Activated CD4-positive, alpha-beta T cell treated with anti-CD3 and anti-CD28 coated beads, Interleukin-2, amount 10 ng/mL, durations not matched to agents 24 days and 14 days (primary cell): ENCODE data around the gene HSD17B1. TPM values are rescaled to one million over a fixed set of nuclear protein-coding genes. Genes with fewer than 3 reads are reported as not detected.

Source experiments
- DNase-seq: peaks from one replicate; pipeline ENCODE4 v3.0.0; 2022
- H3K27ac Mint-ChIP-seq: one replicate; pipeline ENCODE4 v1.8.0; 2022; ENCODE audit warnings: mild to moderate bottlenecking, mixed read lengths
- H3K27me3 Mint-ChIP-seq: one replicate; pipeline ENCODE4 v1.8.0; 2022; ENCODE audit warnings: mixed read lengths
- H3K36me3 Mint-ChIP-seq: one replicate; pipeline ENCODE4 v1.8.0; 2022; ENCODE audit warnings: low read depth, mild to moderate bottlenecking, mixed read lengths
- H3K4me1 Mint-ChIP-seq: one replicate; pipeline ENCODE4 v1.8.0; 2021; ENCODE audit warnings: mixed read lengths
- H3K4me3 Mint-ChIP-seq: one replicate; pipeline ENCODE4 v1.8.0; 2022; ENCODE audit warnings: mild to moderate bottlenecking, moderate library complexity, mixed read lengths
- H3K9me3 Mint-ChIP-seq: one replicate; pipeline ENCODE4 v1.8.0; 2021; ENCODE audit warnings: mixed read lengths
- intact Hi-C: fragments of 100-400 bp; cut with micrococcal nuclease; formaldehyde crosslinking; loops from one replicate; pipeline ENCODE4 v1.15.1; 2023
- total RNA-seq: library from RNA; stranded (reverse); gene quantifications from 2 replicates; pipeline ENCODE4 v1.2.3, GENCODE V29; 2022

The HSD17B1 gene
- total RNA-seq, 1 donor from 2014 or later, result 0.42 TPM

DNA sequence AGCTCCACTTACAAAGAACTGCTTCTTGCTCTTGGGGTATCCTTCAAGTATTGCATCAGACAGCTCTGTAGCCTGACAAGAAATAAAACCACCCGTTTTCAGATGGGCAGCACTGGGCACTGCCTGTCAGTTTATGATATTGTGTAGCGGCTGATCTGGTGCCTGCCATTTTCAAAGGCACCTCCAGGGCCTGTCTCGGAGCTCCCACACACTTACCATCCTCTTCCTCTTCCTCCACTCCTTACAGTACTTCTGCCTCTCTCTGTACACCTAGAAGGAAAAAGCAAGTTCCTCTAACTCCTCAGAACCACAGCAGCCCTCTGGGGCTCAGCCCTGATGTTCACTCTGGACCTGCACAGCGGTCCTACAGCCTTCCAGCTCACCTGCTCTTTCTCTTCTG is 20.4 kb downstream of the HSD17B1 start:
- H3K4me3 Mint-ChIP-seq, result no peak overlapping the region
- DNase-seq, result no peak
- H3K27me3 Mint-ChIP-seq, result no peaks in the 10 kb centered on the region
- H3K36me3 Mint-ChIP-seq, result peaks cover 64% of the 10 kb centered on the region
- peaks cover 36% of the 10 kb centered on the region for H3K4me1 Mint-ChIP-seq
- intact Hi-C loops, result no loop called here
- H3K9me3 Mint-ChIP-seq, result no peaks in the 10 kb centered on the region
- no peak overlapping the region for H3K27ac Mint-ChIP-seq

DNA sequence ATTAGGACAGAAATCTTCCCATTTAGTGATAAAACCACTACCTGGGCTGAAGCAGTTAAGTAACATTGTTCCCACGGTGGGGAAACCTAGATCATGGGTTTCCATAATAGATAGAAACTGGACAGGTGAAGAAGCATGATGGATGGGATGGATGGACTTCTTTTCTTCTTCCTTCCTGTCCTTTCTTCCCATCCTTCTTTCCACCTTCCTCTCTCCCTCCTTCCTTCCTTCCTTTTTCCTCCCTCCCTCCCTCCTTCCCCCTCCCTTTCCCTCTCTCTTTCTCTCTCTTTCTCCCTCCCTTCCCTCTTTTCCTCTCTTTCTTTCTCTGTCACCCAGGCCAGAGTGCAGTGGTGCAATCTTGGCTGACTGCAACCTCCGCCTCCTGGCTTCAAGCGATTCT is 21.7 kb downstream of the HSD17B1 start:
- Mint-ChIP-seq H3K9me3 (no peaks in the 10 kb centered on the region), H3K4me1 (peaks cover 34% of the 10 kb centered on the region), H3K27me3 (no peaks in the 10 kb centered on the region), H3K27ac (no peak overlapping the region), H3K4me3 (no peak overlapping the region), H3K36me3 (peaks cover 59% of the 10 kb centered on the region)
- intact Hi-C loops, result no loop called here
- no peak for DNase-seq

DNA sequence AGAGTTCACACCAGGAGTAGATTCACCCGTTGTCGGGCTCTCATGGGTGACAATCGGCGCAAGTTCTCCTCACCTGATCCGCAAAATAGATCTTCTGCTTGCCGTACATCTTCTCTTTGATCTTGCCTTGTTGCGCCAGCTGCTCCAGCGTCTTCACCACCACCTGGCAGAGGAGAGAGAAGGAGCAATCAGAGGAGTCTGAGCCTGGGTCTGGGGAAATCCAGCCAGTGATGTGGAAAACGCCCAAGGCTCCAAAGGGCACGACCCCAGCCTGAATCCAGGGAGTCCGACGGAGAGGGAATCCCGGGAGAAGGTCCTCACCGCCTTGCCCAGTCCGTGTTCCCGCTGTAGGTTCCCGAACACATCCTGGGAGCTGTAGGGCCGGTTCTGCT is 24.4 kb downstream of the HSD17B1 start:
- peaks cover 31% of the 10 kb centered on the region for H3K4me1 Mint-ChIP-seq
- peaks cover 49% of the 10 kb centered on the region for H3K36me3 Mint-ChIP-seq
- peak overlapping the region; percentile 88 for H3K4me3 Mint-ChIP-seq
- no peaks in the 10 kb centered on the region for H3K9me3 Mint-ChIP-seq
- H3K27ac Mint-ChIP-seq, result peak overlapping the region; percentile 96
- H3K27me3 Mint-ChIP-seq, result no peaks in the 10 kb centered on the region
- intact Hi-C loops, result loop anchor here (1.0 to 5.0 kb wide), 5 partner anchors 10 to 245 kb away; partner anchors contain the start of genes BECN1, COASY, MLX and RETREG3
- DNase-seq, result peak; percentile 69

DNA sequence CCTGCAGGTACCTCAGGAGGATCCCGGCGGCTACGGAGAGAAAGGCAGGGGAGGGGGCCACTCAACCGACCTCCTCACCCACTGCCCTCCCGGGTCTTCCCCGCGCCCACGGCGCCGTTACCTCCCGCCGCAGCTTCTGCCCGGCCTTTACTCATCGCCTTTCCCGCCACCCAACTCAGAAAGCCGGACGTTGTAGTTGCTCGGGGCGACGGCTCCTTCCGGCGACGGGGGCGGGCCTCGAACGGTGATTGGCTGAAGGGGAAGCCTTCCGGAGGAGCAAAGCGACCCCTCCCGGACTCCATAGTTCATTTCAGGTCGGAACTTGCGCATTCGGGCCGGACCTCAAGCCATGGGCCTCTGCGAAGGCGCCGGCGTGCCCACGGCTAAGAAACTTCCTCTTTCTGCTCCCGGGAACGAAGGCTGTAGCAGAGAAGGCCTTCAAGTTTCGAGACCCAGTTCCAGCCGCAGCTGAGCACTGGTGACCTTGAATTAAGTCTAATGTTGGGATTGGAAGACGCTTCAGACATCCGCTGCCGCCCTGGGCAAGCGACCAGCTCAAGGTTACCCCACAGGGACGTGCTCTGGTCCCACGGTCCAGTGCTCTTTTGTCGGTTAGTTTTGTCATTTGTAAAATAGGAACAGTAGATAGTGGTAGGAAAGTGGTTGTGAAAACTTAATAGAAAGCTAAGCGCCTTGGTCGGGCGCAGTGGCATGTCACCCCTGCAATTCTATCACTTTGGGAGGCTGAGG is 25.0 kb downstream of the HSD17B1 start, which contains the start of gene PSMC3IP:
TSS of gene PSMC3IP (minus strand) at position 198 of the 750 bp plus-strand sequence. CDS start at position 155, 43 bp downstream.
- H3K9me3 Mint-ChIP-seq, result no peaks in the 10 kb centered on the region
- peak within 1 kb of the TSS; percentile 96 for H3K27ac Mint-ChIP-seq
- peaks cover 51% of the 10 kb centered on the region for H3K36me3 Mint-ChIP-seq
- DNase-seq, result peak; percentile 98
- peak within 1 kb of the TSS; percentile 88 for H3K4me3 Mint-ChIP-seq
- peaks cover 30% of the 10 kb centered on the region for H3K4me1 Mint-ChIP-seq
- intact Hi-C loops, result loop anchor here (1.0 to 5.0 kb wide), 7 partner anchors 10 to 245 kb away; partner anchors contain the start of genes BECN1, COASY, MLX and RETREG3
- no peaks in the 10 kb centered on the region for H3K27me3 Mint-ChIP-seq

DNA sequence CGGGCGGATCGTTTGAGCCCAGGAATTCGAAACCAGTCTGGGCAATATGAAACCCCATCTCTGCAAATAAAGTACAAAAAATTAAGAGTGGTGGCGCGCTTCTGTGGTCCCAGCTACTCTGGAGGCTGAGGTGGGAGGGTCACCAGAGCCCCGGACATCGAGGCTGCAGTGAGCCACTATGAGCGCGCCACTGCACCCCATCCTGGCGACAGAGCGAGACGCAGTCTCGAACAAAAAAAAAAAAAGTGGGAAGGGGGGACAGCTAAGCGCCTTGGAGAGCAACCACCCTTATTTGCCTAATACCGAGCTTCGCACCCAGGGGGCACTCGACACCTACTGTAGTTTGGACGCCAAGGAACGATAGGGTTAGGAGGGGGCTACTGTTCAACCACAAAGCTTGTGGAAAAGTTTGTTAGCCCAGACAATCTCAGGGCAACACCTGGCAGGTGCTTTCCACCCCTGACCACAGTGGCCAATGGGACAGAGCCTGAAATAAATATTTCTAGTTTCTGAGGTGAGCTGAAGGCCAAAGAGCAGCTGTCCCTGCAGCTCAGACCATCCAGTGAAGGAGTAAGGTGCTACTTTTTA is 25.7 kb downstream of the HSD17B1 start:
- H3K27ac Mint-ChIP-seq, result peak overlapping the region; percentile 96
- intact Hi-C loops, result loop anchor here (1.0 to 5.0 kb wide), 4 partner anchors 79 to 244 kb away; partner anchors contain the start of genes BECN1 and TUBG2
- DNase-seq, result peak; percentile 92
- no peaks in the 10 kb centered on the region for H3K9me3 Mint-ChIP-seq
- H3K36me3 Mint-ChIP-seq, result peaks cover 53% of the 10 kb centered on the region
- peak overlapping the region; percentile 88 for H3K4me3 Mint-ChIP-seq
- no peaks in the 10 kb centered on the region for H3K27me3 Mint-ChIP-seq
- H3K4me1 Mint-ChIP-seq, result peaks cover 26% of the 10 kb centered on the region

DNA sequence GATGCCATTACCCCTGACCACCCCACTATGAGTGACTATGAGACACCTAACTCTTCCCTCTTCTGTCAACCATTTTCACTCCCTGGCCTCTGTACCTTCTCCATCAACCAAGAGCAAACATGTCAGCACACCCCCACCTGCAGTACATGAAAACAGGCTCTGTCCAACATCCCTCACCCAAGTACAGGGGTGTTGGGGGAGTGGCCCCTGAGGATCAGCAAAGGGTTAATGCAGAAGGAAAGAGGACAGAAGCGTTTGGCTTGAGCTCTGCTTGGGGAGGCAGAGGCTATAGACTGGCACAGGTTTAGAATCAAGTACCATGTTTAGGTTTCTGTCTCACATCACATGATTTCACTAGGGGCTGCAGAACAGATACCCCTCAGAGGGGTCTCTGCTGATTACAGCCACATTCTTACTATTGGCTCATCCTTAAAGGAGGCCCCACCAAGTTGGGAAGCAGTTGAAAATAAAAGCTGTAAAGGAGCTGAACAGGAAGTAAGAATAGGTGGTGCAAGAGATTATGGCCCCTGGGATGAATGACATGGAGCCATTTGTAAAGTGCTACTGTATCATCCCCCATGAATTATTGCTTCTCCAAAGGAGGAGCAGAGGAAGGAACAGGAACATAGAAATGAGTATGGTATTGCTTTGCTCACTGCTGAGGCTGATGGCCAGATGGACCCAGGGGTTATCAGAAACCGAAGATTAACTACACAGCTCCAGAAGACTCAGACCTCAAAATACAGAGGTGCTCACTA is 27.2 kb downstream of the HSD17B1 start:
- Mint-ChIP-seq H3K36me3 (peaks cover 55% of the 10 kb centered on the region), H3K4me3 (no peak overlapping the region), H3K27ac (peak overlapping the region; percentile 1), H3K9me3 (no peaks in the 10 kb centered on the region), H3K27me3 (no peaks in the 10 kb centered on the region), H3K4me1 (peaks cover 24% of the 10 kb centered on the region)
- intact Hi-C loops, result loop anchor here (2.0 to 5.0 kb wide), 3 partner anchors 77 to 242 kb away; partner anchors contain the start of genes BECN1 and TUBG2
- DNase-seq, result no peak

DNA sequence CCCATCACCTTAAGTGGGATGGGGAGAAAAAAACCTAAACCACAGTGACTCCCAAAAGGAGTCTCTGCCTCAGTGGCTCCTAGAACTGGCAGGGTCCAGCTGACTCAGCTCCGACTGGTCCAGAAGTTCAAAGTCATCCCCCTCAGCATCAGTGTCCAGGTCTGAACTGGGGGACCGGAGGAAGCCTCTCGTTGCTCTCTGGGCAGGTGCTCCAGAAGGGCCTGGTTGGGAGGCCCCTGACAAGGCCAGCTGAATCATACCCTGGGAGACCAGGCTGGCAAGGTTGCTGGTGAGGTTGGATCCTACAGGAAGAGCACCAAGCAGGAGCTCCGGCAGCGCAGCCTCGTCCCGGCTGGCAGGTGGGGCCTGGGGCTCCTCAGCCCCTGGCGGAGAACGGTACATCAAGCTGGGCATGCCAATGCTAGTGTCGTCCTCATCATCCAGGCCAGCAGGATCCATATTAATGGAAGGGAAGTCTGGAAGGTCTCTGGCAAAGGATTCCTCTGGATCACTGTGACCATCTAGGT is 29.1 kb downstream of the HSD17B1 start:
- H3K4me1 Mint-ChIP-seq, result peaks cover 12% of the 10 kb centered on the region
- intact Hi-C loops, result no loop called here
- peaks cover 56% of the 10 kb centered on the region for H3K36me3 Mint-ChIP-seq
- no peak for DNase-seq
- no peak overlapping the region for H3K27ac Mint-ChIP-seq
- no peak overlapping the region for H3K4me3 Mint-ChIP-seq
- H3K27me3 Mint-ChIP-seq, result no peaks in the 10 kb centered on the region
- H3K9me3 Mint-ChIP-seq, result no peaks in the 10 kb centered on the region

DNA sequence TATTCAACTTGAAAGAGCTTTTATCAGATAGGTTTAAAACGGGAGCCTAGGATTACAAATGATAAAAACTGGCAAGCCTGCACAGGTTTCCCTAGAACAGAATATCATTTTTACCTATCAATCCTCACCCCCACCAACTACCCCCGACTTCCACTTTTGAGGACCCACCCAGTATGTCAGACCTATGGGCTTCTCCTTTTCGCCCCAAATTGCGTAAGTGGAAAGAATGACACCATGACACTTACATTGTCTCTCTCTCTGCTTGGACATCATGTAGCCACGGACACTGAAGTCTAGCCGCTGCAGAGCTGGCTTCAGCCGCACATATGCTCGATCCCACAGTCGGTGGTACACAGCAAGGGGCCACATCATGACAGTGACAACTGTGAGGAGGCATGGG is 32.2 kb downstream of the HSD17B1 start:
- H3K36me3 Mint-ChIP-seq, result peaks cover 64% of the 10 kb centered on the region
- no peaks in the 10 kb centered on the region for H3K4me1 Mint-ChIP-seq
- no peak for DNase-seq
- H3K27ac Mint-ChIP-seq, result no peak overlapping the region
- H3K9me3 Mint-ChIP-seq, result no peaks in the 10 kb centered on the region
- H3K27me3 Mint-ChIP-seq, result no peaks in the 10 kb centered on the region
- intact Hi-C loops, result no loop called here
- no peak overlapping the region for H3K4me3 Mint-ChIP-seq

DNA sequence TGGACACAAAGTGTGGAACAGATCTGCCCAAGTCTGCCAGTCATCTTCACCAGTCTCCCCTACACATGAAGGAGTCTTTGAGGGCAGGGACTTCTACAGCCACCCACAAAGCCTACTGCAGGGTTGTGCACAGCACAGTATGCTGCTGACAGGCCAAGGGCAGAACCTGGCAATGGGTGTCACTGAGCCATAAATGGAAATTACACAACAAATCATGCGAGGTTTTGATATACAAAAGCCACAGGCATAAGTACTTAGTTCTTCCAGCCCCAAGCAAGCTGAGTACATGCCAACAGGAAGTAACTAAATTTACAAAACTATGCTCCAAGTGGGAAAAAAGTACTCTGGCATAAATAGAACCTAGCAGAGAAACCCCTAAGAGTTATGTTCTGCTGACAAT is 32.6 kb downstream of the HSD17B1 start:
- peaks cover 67% of the 10 kb centered on the region for H3K36me3 Mint-ChIP-seq
- no peaks in the 10 kb centered on the region for H3K4me1 Mint-ChIP-seq
- H3K27ac Mint-ChIP-seq, result no peak overlapping the region
- no peak for DNase-seq
- H3K9me3 Mint-ChIP-seq, result no peaks in the 10 kb centered on the region
- intact Hi-C loops, result no loop called here
- no peak overlapping the region for H3K4me3 Mint-ChIP-seq
- no peaks in the 10 kb centered on the region for H3K27me3 Mint-ChIP-seq

DNA sequence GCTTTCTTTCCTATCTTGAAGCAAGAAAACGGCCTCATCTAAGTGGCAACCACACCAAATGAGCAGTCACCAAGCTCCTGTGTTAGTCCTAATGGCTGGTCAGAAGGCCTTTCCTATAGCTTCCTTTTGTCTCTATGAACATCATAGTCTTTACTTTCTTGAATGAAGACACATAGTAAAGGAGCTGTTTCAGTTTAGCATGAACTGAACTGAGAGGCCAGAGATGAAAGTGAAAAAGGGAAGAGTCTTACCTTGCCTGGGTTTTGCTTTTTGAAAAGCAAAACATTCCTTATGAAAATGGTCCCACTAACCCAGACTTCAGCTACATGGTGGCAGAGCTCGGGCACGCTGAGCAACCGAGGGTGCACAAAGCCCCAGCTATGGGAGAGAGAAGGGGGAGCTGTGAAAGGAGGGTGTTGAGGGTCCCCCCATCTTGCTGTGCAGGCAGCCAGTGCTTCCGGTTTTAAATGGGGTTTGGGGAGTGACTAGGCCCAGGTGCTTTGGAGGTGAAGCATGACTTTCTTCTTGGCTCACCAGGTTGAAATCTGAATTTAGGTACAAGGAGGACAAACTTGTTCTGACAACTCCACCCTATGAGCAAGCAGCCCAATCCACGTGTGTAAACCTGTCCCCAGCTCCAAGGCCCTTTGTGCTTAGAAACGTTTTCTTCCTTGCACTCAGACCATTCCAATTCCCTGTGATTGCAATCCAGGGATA is 33.9 kb downstream of the HSD17B1 start:
- no peaks in the 10 kb centered on the region for H3K9me3 Mint-ChIP-seq
- no peaks in the 10 kb centered on the region for H3K27me3 Mint-ChIP-seq
- no peak overlapping the region for H3K4me3 Mint-ChIP-seq
- H3K36me3 Mint-ChIP-seq, result peaks cover 68% of the 10 kb centered on the region
- H3K4me1 Mint-ChIP-seq, result peaks cover 3% of the 10 kb centered on the region
- intact Hi-C loops, result no loop called here
- DNase-seq, result no peak
- peak overlapping the region; percentile 53 for H3K27ac Mint-ChIP-seq

DNA sequence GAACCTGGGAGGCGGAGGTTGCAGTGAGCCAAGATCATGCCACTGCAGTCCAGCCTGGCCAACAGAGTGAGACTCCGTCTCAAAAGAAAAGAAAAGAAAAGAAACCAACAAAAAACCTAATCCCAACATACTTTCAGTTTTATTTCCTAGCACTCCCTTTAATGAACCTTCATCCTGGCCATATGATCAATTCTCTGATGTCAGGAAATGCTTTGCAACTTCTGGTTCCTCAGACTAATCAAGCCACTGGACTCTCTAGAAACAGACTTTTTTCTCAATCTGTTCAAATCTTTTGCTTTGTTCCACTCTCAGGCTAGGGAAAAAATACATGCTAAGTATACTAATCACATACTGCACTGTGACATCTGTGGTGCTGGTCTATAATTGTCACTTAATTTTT is 38.2 kb downstream of the HSD17B1 start:
- Mint-ChIP-seq H3K27ac (no peak overlapping the region), H3K9me3 (no peaks in the 10 kb centered on the region), H3K4me1 (peaks cover 6% of the 10 kb centered on the region), H3K36me3 (peaks cover 44% of the 10 kb centered on the region), H3K27me3 (no peaks in the 10 kb centered on the region), H3K4me3 (no peak overlapping the region)
- DNase-seq, result no peak
- intact Hi-C loops, result no loop called here

DNA sequence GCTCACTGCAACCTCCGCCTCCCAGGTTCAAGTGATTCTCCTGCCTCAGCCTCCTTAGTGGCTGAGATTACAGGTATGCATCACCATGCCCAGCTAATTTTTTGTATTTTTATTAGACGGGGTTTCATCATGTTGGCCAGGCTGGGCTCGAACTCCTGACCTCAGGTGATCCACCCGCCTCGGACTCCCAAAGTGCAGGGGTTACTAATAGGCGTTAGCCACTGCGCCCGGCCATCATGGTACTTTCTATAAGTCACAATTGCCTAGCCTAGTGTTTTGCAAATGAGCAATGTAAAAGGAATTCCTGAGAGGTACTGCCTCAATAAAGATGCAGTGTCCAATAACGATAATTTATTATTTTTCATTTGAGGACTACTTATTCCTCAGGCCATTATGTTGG is 38.7 kb downstream of the HSD17B1 start:
- DNase-seq, result no peak
- Mint-ChIP-seq H3K4me1 (peaks cover 6% of the 10 kb centered on the region), H3K27me3 (no peaks in the 10 kb centered on the region), H3K36me3 (peaks cover 41% of the 10 kb centered on the region), H3K4me3 (no peak overlapping the region), H3K27ac (no peak overlapping the region), H3K9me3 (no peaks in the 10 kb centered on the region)
- intact Hi-C loops, result no loop called here

DNA sequence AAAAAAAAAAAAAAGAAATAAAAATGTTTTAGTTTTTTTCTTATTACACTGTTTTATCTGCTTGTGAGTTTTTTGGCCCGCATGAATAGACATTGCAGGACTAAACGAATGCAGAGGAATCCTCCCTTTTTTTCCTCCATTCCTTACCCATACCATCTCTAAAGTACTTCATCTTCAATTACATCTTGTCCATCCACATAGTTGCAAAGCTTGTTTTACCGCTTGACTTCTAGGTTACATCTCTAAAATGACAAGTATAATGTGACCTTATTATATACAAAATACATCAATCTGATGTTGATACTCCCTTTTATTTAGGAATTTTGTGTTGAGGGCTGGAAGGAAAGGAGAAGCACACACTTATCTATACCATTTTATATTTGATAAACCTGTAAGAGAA is 43.7 kb downstream of the HSD17B1 start:
- intact Hi-C loops, result no loop called here
- no peak overlapping the region for H3K27ac Mint-ChIP-seq
- DNase-seq, result no peak
- H3K4me1 Mint-ChIP-seq, result peaks cover 7% of the 10 kb centered on the region
- H3K36me3 Mint-ChIP-seq, result peaks cover 19% of the 10 kb centered on the region
- H3K27me3 Mint-ChIP-seq, result no peaks in the 10 kb centered on the region
- no peaks in the 10 kb centered on the region for H3K9me3 Mint-ChIP-seq
- no peak overlapping the region for H3K4me3 Mint-ChIP-seq
